ENCODE measurements around the gene MAN1A1.

DNA sequence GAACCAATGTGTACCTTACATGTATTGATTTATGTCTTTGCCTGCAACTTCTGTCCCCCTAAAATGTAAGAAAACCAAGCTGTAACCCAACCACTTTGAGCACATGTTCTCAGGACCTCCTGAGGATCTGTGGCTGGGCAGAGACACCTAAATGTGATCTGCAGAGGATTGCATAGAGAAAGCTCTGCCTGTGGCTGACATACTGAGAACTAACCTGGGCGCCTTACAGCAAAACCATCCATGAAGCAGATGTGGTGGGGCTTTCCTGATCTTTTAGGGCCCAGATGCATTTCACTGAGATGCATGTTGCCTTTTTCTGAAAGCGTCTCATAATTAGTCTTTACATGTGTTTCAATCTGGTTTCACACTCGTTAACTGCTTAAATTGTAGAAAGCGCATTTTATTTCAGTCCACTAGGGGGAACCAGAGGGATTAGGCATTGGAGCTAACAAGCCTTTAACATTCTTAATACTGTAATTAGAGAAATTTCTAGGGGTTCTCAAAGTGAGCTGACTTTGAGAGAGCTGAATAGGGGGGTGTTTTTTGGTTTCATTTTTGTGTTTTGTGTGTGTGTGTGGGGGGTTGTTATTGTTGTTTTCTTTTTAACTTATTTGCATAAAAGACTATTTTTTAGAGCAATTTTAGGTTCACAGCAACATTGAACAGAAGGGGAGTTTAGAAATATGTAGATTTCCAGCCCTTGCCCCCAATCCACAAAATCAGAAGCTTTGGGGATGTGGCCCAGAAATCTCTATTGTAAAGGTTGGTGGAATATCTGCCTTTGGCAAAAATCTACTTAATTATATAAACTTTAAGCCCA, 220.2 kb downstream of the MAN1A1 start:
- TF ChIP-seq NANOG (IDR thresholded peaks at IDR 0.05; ENCODE audit: insufficient read depth, low read depth, low read length, poor library complexity, severe bottlenecking): no peak
- TF ChIP-seq, protein P1, sequence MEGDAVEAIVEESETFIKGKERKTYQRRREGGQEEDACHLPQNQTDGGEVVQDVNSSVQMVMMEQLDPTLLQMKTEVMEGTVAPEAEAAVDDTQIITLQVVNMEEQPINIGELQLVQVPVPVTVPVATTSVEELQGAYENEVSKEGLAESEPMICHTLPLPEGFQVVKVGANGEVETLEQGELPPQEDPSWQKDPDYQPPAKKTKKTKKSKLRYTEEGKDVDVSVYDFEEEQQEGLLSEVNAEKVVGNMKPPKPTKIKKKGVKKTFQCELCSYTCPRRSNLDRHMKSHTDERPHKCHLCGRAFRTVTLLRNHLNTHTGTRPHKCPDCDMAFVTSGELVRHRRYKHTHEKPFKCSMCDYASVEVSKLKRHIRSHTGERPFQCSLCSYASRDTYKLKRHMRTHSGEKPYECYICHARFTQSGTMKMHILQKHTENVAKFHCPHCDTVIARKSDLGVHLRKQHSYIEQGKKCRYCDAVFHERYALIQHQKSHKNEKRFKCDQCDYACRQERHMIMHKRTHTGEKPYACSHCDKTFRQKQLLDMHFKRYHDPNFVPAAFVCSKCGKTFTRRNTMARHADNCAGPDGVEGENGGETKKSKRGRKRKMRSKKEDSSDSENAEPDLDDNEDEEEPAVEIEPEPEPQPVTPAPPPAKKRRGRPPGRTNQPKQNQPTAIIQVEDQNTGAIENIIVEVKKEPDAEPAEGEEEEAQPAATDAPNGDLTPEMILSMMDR (IDR thresholded peaks at IDR 0.05; ENCODE audit: control extremely low read depth in 1 of 3, insufficient read depth in 1 of 3, low read depth in 1 of 3, low read length in 3 of 3): peak in 2 of 3 experiments; percentile 46 to 75; a peak in 2 of 4 replicates
- TF ChIP-seq POLR2AphosphoS5 (IDR thresholded peaks at IDR 0.05; ENCODE audit: low read depth, low read length): no peak
- no peak for TF ChIP-seq POLR2A (IDR thresholded peaks at IDR 0.05; ENCODE audit: control extremely low read depth in 1 of 2, low read depth in 2 of 2, low read length in 2 of 2)
